ENCODE results near the gene TENT5C.

TENT5C gene

GRCh38 chr1:117608758-117609157 is 2.9 kb downstream of the TENT5C start:
- H3K4me1 ChIP-seq (ENCODE audit: low read depth, poor library complexity, severe bottlenecking), result peaks cover 34% of the 10 kb centered on the region
- no peaks in the 10 kb centered on the region for H3K27me3 ChIP-seq (ENCODE audit: insufficient read depth, low read depth)
- no peak overlapping the region for H2AFZ ChIP-seq (ENCODE audit: low read depth)
- peaks cover 72% of the 10 kb centered on the region for H3K79me2 ChIP-seq (ENCODE audit: insufficient read depth, low read depth)
- peak overlapping the region; percentile 66 for H3K27ac ChIP-seq
- peak overlapping the region; percentile 45 for H3K4me2 ChIP-seq
- H4K20me1 ChIP-seq (ENCODE audit: insufficient read depth), result no peaks in the 10 kb centered on the region
- no peaks in the 10 kb centered on the region for H3K36me3 ChIP-seq (ENCODE audit: insufficient read depth)
- peak overlapping the region; percentile 66; the same call in 1 of the 2 replicates for H3K9ac ChIP-seq
- no peak for TF ChIP-seq CTCF (conservative IDR thresholded peaks at IDR 0.05; ENCODE audit: low read depth, low read length)
- H3K4me3 ChIP-seq (IDR thresholded peaks at IDR 0.05; ENCODE audit: insufficient read depth, low read depth, low read length), result no peak overlapping the region

- H3K27me3 ChIP-seq (ENCODE audit: insufficient read depth, low read depth), result no peaks in the 10 kb centered on the region
- no peak overlapping the region for H3K4me3 ChIP-seq (IDR thresholded peaks at IDR 0.05; ENCODE audit: insufficient read depth, low read depth, low read length)
- H2AFZ ChIP-seq (ENCODE audit: low read depth), result no peak overlapping the region
- no peaks in the 10 kb centered on the region for H4K20me1 ChIP-seq (ENCODE audit: insufficient read depth)
- H3K36me3 ChIP-seq (ENCODE audit: insufficient read depth), result no peaks in the 10 kb centered on the region
- H3K4me2 ChIP-seq, result peak overlapping the region; percentile 9; the same call in 1 of the 2 replicates
- H3K4me1 ChIP-seq (ENCODE audit: low read depth, poor library complexity, severe bottlenecking), result peaks cover 41% of the 10 kb centered on the region
- TF ChIP-seq CTCF (conservative IDR thresholded peaks at IDR 0.05; ENCODE audit: low read depth, low read length), result no peak
- H3K9ac ChIP-seq, result no peak overlapping the region
- H3K27ac ChIP-seq, result peak overlapping the region; percentile 66
- H3K79me2 ChIP-seq (ENCODE audit: insufficient read depth, low read depth), result peaks cover 79% of the 10 kb centered on the region
These were observed 3.6 kb downstream of the TENT5C start for GRCh38 chr1:117609471-117609911.

- H3K9ac ChIP-seq, result no peak overlapping the region
- H3K27me3 ChIP-seq (ENCODE audit: insufficient read depth, low read depth), result no peaks in the 10 kb centered on the region
- H4K20me1 ChIP-seq (ENCODE audit: insufficient read depth), result no peaks in the 10 kb centered on the region
- H3K4me1 ChIP-seq (ENCODE audit: low read depth, poor library complexity, severe bottlenecking), result peaks cover 47% of the 10 kb centered on the region
- H3K27ac ChIP-seq, result no peak overlapping the region; the same call in 1 of the 2 replicates
- no peak overlapping the region for H2AFZ ChIP-seq (ENCODE audit: low read depth)
- no peak overlapping the region for H3K4me3 ChIP-seq (IDR thresholded peaks at IDR 0.05; ENCODE audit: insufficient read depth, low read depth, low read length)
- TF ChIP-seq CTCF (conservative IDR thresholded peaks at IDR 0.05; ENCODE audit: low read depth, low read length), result no peak
- peaks cover 84% of the 10 kb centered on the region for H3K79me2 ChIP-seq (ENCODE audit: insufficient read depth, low read depth)
- H3K4me2 ChIP-seq, result no peak overlapping the region; the same call in 1 of the 2 replicates
- H3K36me3 ChIP-seq (ENCODE audit: insufficient read depth), result no peaks in the 10 kb centered on the region
These were observed 4.2 kb downstream of the TENT5C start for GRCh38 chr1:117610036-117610435.

- H3K4me2 ChIP-seq, result peak overlapping the region; percentile 54; the same call in 1 of the 2 replicates
- H3K9ac ChIP-seq, result no peak overlapping the region
- H3K4me1 ChIP-seq (ENCODE audit: low read depth, poor library complexity, severe bottlenecking), result peaks cover 58% of the 10 kb centered on the region
- H3K4me3 ChIP-seq (IDR thresholded peaks at IDR 0.05; ENCODE audit: insufficient read depth, low read depth, low read length), result no peak overlapping the region
- H3K79me2 ChIP-seq (ENCODE audit: insufficient read depth, low read depth), result peaks cover 95% of the 10 kb centered on the region
- H4K20me1 ChIP-seq (ENCODE audit: insufficient read depth), result no peaks in the 10 kb centered on the region
- H3K27me3 ChIP-seq (ENCODE audit: insufficient read depth, low read depth), result no peaks in the 10 kb centered on the region
- no peak for TF ChIP-seq CTCF (conservative IDR thresholded peaks at IDR 0.05; ENCODE audit: low read depth, low read length)
- no peaks in the 10 kb centered on the region for H3K36me3 ChIP-seq (ENCODE audit: insufficient read depth)
- H2AFZ ChIP-seq (ENCODE audit: low read depth), result no peak overlapping the region
- H3K27ac ChIP-seq, result peak overlapping the region; percentile 73; the same call in 1 of the 2 replicates
These were observed 5.3 kb downstream of the TENT5C start for GRCh38 chr1:117611121-117611601.

Data from KMS-11 (cell line).